Tibial nerve (tissue), 4 donors: ENCODE results near the gene ADGRB3. TPM values are rescaled to one million over a fixed set of nuclear protein-coding genes. Genes with fewer than 3 reads are reported as not detected.

Experiments used
- DNase-seq, 2 donors: peaks; one replicate each; pipeline ENCODE4 v3.0.0-alpha.2; 2019; ENCODE audit warnings: low spot score in 2 of 2
- H3K27ac ChIP-seq, 4 donors: fragments of 200-600 bp; sonication (generic) in 3 of 4; one replicate each; pipeline ENCODE4 v1.5.1; 2017 to 2019; ENCODE audit warnings: mild to moderate bottlenecking in 1 of 4
- H3K27me3 ChIP-seq, 2 donors: fragments of 200-600 bp; sonication (generic) in 1 of 2; one replicate each; pipeline versions ENCODE4 v1.5.1 to v1.6.0; 2017 to 2019
- H3K36me3 ChIP-seq, 3 donors: fragments of 200-600 bp; sonication (generic); one replicate each; pipeline ENCODE4 v1.5.1; 2018 to 2019
- H3K4me1 ChIP-seq, 4 donors: fragments of 200-600 bp; sonication (generic) in 3 of 4; one replicate each; pipeline ENCODE4 v1.5.1; 2017 to 2019
- H3K4me3 ChIP-seq, 4 donors: fragments of 200-600 bp; sonication (generic) in 3 of 4; one replicate each; pipeline ENCODE4 v1.5.1; 2017 to 2019; ENCODE audit warnings: mild to moderate bottlenecking in 1 of 4, moderate library complexity in 1 of 4
- H3K9me3 ChIP-seq, 4 donors: fragments of 200-600 bp; sonication (generic) in 3 of 4; one replicate each; pipeline ENCODE4 v1.5.1; 2017 to 2019
- CTCF ChIP-seq, 5 experiments: fragments of 200-600 bp in 3 of 5; fragments of 450-650 bp in 2 of 5; sonication (generic) in 3 of 5; IDR thresholded peaks; one replicate each; pipeline ENCODE4 v1.5.1; 2016 to 2019; ENCODE audit warnings: antibody characterized with exemption in 5 of 5, mild to moderate bottlenecking in 3 of 5, moderate library complexity in 2 of 5
- EP300 ChIP-seq, 2 donors: sonication (generic); formaldehyde crosslinking; IDR thresholded peaks; one replicate each; pipeline ENCODE4 v1.6.1; 2017; ENCODE audit warnings: antibody characterized with exemption in 2 of 2, mild to moderate bottlenecking in 1 of 2
- POLR2A ChIP-seq, 2 donors: fragments of 450-650 bp; IDR thresholded peaks; one replicate each; pipeline ENCODE4 v1.6.1; 2017; ENCODE audit warnings: antibody characterized with exemption in 2 of 2, mild to moderate bottlenecking in 2 of 2, moderate library complexity in 2 of 2
- WGBS, 2 donors: methylation state at CpG; one replicate each; pipeline ENCODE4 v1.1.5; 2018; 5-methylcytosine and 5-hydroxymethylcytosine counted together
- total RNA-seq, 4 donors: library from RNA; depleted of rRNA; stranded (reverse); fragments of >200 nt; gene quantifications; one replicate each; pipeline ENCODE4 v1.1.0, GENCODE V29; 2016

ADGRB3 gene
- total RNA-seq, 4 donors from 2014 or later: 9.0 to 17.9 (median 11.4) TPM

DNA sequence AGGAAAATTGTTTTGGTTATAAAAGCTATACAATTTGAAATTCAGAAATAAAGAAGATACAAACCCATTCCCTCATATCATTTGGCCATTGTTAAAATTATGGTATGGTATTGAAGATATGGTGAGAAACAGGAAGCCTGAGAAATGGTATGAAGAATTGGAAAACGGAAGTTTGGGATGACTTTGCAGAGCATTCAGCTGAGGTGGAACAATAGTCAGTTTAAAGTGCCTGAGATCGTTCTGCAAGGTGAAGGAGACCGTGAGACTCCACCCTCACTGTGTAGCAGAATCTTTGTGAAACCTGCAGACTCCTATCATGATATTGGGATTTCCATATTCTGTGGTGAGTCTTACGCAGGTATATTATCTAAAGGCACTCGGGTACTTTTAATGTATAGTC, 97.3 kb downstream of the ADGRB3 start:
- H3K36me3 ChIP-seq: no peaks in the 10 kb centered on the region
- WGBS, 2 donors: 78 to 82% methylated on average over 5 of the region's 5 CpGs
- no peaks in the 10 kb centered on the region for H3K9me3 ChIP-seq
- no peak for DNase-seq
- H3K4me3 ChIP-seq: no peak overlapping the region
- H3K4me1 ChIP-seq: peaks cover 0 to 16% (median 4%) of the 10 kb centered on the region in 4 donors
- H3K27ac ChIP-seq: no peak overlapping the region
- TF ChIP-seq POLR2A (IDR thresholded peaks at IDR 0.05) (no peak), EP300 (IDR thresholded peaks at IDR 0.05) (no peak), CTCF (IDR thresholded peaks at IDR 0.05) (no peak)
- H3K27me3 ChIP-seq: no peaks in the 10 kb centered on the region

DNA sequence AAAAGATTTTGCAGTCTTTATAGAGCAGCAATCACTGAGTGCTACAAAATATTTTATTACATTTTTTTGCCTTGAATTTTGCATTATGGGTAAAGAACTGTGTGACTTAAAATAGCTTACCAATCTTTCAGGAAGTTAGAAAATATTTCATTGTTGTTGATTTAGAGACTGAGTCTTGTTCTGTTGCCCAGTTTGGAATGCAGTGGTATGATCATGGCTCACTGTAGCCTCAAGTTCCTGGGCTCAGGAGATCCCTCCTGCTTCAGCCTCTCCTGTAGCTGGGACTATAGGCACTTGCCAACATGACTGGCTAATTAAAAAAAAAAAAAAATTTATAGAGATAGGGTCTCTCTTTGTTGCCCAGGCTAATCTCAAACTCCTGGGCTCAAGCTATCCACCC, 100.8 kb downstream of the ADGRB3 start:
- Histone ChIP-seq H3K4me1 (no peaks in the 10 kb centered on the region), H3K27ac (no peak overlapping the region), H3K36me3 (no peaks in the 10 kb centered on the region), H3K9me3 (no peaks in the 10 kb centered on the region), H3K4me3 (no peak overlapping the region), H3K27me3 (no peaks in the 10 kb centered on the region)
- TF ChIP-seq CTCF (IDR thresholded peaks at IDR 0.05) (no peak), EP300 (IDR thresholded peaks at IDR 0.05) (no peak), POLR2A (IDR thresholded peaks at IDR 0.05) (no peak)
- DNase-seq: no peak

- H3K9me3 ChIP-seq: no peaks in the 10 kb centered on the region
- no peak overlapping the region for H3K27ac ChIP-seq
- no peak overlapping the region for H3K4me3 ChIP-seq
- no peaks in the 10 kb centered on the region for H3K27me3 ChIP-seq
- no peaks in the 10 kb centered on the region for H3K4me1 ChIP-seq
- TF ChIP-seq POLR2A (IDR thresholded peaks at IDR 0.05) (no peak), CTCF (IDR thresholded peaks at IDR 0.05) (no peak), EP300 (IDR thresholded peaks at IDR 0.05) (no peak)
- DNase-seq: no peak
- H3K36me3 ChIP-seq: no peaks in the 10 kb centered on the region
These were observed 102.0 kb downstream of the ADGRB3 start for GRCh38 chr6:68737061-68737460.

- Histone ChIP-seq H3K27ac (no peak overlapping the region), H3K27me3 (no peaks in the 10 kb centered on the region), H3K4me3 (no peak overlapping the region), H3K36me3 (no peaks in the 10 kb centered on the region), H3K4me1 (peaks cover 0 to 2% (median 0%) of the 10 kb centered on the region in 4 donors), H3K9me3 (no peaks in the 10 kb centered on the region)
- no peak for DNase-seq
- TF ChIP-seq CTCF (IDR thresholded peaks at IDR 0.05) (no peak), EP300 (IDR thresholded peaks at IDR 0.05) (no peak), POLR2A (IDR thresholded peaks at IDR 0.05) (no peak)
These were observed 103.0 kb downstream of the ADGRB3 start for GRCh38 chr6:68738039-68738438.

DNA sequence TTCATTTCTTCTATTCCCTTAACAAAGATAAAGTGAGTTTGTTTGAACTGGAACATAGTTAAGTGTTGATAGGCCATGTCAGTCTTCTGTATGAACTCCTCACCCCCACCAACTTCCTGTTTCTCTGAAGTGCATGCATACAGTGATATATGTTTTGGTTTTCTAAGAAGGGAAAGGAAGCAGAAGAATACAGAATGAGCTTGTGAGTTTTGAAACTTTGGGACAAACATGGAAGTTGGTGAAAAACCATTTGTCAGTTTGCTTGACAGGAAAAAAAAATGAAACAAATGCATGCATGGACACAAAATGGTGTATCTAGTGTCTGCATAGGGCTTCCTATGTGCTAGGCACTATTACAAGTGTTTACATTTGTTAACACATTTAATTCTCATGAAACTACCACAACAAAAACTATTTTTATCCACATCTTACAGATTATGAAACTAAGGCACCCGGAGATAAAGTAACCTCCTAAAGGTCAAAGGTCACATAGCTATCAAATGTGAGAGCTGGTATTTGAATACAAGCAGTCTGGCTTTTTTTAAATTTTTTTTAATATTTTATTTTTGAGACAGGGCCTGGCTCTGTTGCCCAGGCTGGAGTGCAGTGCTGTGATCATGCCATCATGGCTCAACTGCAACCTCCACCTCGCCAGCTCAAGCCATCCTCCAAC, 105.9 kb downstream of the ADGRB3 start:
- no peak for DNase-seq
- Histone ChIP-seq H3K4me3 (no peak overlapping the region), H3K27me3 (no peaks in the 10 kb centered on the region), H3K4me1 (peaks cover 0 to 2% (median 0%) of the 10 kb centered on the region in 4 donors), H3K9me3 (peaks cover 0 to 3% (median 0%) of the 10 kb centered on the region in 4 donors), H3K27ac (no peak overlapping the region), H3K36me3 (no peaks in the 10 kb centered on the region)
- 73 to 74% methylated on average over 2 of the region's 2 CpGs for WGBS, 2 donors
- TF ChIP-seq EP300 (IDR thresholded peaks at IDR 0.05) (no peak), CTCF (IDR thresholded peaks at IDR 0.05) (no peak), POLR2A (IDR thresholded peaks at IDR 0.05) (no peak)
